ENCODE data around the gene ART4.

DNA sequence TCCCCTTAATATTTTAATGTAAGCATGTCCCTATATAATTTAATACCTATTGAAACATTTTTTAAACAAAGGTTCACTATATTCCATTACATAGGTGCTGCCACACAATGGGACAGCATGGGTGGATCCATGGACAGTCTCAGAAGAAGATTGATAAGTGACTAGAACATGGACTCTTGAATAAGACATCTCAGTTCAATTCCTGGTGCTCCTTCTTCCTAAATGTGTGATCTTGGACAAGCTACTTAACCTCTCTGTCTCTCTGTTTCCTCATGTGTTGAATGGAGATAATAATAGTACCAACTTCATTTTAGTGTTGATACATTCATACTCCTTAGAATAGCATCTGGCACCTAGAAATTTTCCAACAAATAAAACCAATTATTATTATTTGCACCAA is 1.1 kb upstream of the ART4 start:
- TF ChIP-seq, protein P1, sequence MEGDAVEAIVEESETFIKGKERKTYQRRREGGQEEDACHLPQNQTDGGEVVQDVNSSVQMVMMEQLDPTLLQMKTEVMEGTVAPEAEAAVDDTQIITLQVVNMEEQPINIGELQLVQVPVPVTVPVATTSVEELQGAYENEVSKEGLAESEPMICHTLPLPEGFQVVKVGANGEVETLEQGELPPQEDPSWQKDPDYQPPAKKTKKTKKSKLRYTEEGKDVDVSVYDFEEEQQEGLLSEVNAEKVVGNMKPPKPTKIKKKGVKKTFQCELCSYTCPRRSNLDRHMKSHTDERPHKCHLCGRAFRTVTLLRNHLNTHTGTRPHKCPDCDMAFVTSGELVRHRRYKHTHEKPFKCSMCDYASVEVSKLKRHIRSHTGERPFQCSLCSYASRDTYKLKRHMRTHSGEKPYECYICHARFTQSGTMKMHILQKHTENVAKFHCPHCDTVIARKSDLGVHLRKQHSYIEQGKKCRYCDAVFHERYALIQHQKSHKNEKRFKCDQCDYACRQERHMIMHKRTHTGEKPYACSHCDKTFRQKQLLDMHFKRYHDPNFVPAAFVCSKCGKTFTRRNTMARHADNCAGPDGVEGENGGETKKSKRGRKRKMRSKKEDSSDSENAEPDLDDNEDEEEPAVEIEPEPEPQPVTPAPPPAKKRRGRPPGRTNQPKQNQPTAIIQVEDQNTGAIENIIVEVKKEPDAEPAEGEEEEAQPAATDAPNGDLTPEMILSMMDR (IDR thresholded peaks at IDR 0.05): no peak
- TF ChIP-seq POLR2A (IDR thresholded peaks at IDR 0.05) (no peak), EP300 (IDR thresholded peaks at IDR 0.05) (no peak)

Data from ovary (tissue), 3 donors.